A172 (cell line): ENCODE measurements around the gene XPNPEP2. TPM values are rescaled to one million over a fixed set of nuclear protein-coding genes. Genes with fewer than 3 reads are reported as not detected.
A peak's percentile ranks its signal among the peaks of the same experiment; 100 is the strongest.
"Not testable (repeated sequence)": the region's sequence is repeated elsewhere in the genome, so short reads cannot be mapped to it uniquely, and the experiment has no call there.

Experiments used
- DNase-seq: peaks from one replicate; pipeline ENCODE4 v3.0.0-alpha.2; 2015; ENCODE audit warnings: low spot score
- total RNA-seq: library from RNA; depleted of rRNA; stranded (reverse); fragments of >200 nt; shearing (Covaris generic); gene quantifications from 2 replicates; pipeline ENCODE4 v1.2.3, GENCODE V29; 2014

XPNPEP2 gene
- total RNA-seq, 1 experiment from 2014 or later = not detected

DNA sequence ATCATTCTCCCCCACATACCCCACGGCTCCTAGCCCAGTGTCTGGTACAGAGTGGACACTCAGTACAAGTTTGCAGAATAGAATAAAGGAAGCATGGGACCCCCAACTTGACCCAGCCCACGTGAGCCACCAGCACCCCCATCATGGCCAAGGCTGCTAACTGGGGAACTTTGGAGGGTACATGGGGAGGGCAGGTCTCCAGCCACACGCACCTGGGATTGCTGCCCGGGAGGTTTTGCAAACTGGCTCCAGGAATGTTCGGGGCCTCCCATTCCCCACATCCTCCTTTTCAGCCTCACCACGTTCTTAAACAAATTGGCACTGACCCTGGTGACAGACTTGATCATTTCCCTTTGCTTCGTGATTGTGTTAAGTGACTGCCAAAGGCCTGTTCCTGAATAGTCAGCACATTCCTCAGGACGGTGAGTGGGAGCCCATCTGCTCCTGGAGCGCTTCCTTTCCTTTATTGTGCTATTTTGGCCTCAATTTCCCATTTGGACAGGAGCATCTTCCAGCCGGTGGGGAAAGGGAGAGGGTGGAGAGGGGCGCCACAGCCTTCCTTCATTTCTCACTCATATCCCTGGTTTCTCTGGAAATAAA lies 18.7 kb upstream of the XPNPEP2 start:
- DNase-seq = no peak

DNA sequence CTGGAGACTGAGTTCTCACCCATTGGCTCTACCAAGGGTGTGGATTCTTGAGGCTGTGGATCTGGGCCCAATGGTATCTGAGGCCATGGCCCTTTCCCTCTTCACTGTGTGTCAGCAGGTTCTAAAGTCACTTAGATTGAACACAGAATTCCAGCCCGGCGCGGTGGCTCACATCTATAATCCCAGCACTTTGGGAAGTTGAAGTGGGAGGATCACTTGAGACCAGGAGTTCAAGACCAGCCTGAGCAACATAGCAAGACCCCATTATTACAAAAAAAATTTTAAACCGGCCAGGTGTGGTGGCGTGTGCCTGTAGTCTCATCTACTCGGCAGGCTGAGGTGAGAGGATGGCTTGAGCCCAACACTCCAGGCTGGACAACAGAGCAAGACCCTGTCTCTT lies 18.0 kb upstream of the XPNPEP2 start:
- DNase-seq = no peak

DNA sequence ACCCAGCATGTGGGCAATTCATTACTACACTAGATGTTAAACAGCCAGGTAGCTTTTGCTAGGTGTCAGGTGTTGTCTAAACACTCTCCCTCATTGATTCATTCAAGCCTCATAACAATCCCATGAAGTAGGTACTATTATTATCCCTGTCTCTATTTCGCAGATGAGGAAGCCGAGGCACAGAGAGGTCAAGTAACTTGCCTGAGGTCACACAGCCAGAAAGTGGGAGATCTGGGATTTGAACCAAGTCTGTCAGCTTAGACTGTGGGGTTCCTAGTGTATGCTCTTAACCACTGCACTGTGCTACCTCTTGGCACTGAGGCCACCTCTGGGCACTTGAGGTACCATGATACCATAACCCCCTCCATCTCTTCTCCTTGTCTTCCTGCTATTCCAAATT lies 17.4 kb upstream of the XPNPEP2 start:
- DNase-seq = no peak

DNA sequence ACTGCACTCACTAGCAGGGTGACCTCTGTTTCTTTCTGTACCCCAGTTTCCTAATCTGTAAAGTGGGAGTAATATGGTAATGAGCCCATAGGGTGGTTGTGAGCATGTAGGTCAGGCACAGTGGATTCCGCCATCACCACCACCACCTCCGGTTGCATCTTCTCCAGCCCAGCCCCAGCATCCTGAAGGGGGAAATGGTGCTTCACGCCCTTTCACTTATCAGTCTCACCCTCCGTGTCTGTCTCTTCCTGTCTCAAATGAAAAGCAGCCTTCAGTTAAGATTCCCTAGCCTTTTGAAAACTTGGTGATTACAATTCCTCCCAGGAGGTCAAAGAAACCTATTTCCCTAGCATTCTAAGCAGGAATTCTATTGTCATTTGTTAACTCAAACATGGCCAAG lies 16.9 kb upstream of the XPNPEP2 start:
- no peak for DNase-seq

DNA sequence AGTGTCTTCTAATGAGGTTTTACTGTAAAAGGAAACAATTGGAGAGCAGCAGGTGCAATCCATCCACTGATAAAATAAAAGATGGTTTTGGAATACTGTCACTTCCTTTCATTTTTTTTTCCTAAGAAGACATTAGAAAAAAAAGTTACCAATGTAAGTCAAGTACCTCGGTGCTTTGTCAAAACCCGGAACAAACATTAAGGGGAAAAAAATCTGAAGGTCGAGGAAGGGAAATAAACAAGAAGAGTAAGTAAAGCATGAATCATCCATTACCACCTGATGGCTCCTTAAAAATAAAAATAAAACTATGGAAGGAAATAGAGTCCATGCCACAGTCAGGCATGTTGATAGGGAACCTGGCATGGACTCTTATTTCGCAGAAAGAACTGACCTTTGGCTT lies 15.3 kb upstream of the XPNPEP2 start:
- no peak for DNase-seq

DNA sequence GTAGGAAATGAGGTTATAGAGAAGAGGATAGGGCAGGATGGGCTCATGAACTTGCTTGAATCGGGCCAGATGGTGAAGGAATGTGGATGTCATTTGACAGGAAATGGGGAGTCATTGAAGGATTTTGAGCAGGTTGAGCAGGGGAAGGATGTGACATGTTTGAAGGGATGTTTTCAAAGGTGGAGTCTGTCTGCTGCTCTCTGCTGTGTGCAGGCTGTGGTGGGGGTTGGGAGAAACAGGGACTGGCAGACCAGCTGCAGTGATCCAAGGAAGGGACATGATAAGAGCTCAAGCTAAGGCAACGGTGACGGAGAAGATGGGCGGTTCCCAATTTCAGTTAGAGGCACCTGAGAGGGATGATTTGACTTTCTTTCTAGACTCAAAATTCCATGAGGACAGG lies 14.0 kb upstream of the XPNPEP2 start:
- no peak for DNase-seq

DNA sequence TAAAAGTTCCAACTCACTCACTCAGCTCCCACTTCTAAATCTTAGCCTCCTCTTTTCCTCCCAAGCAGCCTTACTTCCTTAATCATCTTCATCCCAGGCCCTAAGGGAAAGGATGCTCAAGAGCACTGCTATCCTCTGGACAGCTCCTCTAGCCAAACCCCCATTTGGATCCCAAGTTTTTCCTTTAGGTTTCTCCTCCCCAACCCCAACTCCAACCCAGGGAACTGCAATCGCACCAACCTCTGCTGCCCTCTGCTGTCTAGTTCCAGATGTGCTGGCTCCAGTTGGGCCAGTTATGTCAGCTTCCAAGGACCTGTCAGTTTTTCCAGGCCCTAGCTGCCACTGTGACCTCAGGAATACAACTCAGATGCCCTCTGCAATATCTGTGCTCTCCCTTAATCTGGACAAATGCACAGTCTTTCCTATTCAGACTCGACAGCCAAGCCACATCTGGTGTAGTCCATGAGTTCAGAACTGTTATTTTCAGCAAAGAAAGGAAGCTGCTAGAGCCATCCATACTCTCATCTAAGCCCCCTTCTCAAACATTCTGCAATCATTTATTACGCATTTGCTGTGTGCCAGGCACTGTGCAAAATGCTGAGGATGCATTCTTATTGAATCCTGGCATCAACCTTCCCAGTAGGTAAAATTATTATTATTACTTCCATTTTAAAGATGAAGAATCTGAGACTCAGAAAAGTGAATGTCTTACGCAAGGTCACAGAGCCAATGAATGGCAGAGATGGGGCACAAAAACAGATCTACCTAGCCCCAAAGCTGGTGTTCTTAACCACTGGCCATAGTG lies 12.3 kb upstream of the XPNPEP2 start:
- peak; percentile 36 for DNase-seq

DNA sequence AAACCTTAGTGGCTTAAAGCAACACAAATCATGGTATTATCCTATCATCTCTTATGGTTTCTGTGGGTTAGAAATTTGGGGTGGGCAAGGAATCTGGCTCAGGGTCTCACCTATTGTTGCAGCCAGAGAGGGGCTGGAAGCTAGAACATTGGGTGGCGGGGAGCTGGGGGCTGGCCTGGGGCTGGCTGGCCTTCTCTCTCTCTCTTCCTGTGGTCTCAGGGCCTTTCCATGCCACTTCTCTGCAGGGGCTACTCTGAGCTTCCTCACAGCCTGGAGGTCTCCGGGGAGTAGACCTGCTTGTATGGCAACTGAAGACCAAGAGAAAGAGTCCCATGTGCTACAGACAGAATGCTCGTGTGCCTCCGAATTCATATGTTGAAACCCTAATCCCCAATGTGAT lies 10.7 kb upstream of the XPNPEP2 start:
- DNase-seq = no peak

DNA sequence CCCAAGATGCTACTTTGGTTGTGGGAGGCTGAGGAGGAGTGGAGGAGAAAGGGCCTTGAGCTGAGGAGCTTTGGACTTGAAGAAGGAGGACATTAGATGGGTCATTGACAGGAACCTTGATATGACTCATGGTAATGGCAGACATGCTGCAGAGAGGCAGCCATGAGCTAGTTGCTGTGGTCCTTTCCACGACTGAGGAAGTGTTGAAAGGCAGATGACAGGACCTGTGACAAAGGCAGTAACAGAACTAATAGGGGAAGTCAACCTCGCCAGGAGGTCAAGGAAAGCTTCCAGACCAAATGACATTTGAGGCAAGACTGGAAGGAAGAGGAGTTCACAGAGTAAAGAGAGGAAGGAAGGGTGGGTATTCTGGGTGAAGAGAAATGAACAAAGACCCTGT lies 7.6 kb upstream of the XPNPEP2 start:
- DNase-seq = no peak

DNA sequence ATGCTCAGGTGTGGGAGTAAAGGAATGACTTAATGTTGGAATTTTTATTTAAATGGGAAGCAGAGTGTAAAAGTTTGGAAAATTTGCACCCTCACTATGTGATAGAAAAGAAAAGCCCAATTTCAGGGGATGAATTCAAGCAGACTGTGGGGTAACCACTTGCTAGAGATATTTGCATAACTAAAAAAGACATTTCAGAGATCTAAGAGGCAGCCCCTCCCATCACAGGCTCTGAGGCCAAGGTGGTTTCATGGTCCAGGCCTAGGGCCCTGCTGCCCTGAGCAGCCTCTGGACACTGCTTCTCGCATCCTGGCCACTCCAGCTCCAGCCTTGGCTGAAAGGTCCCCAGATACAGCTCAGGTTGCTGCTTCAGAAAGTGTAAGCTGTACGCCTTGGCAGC lies 5.9 kb upstream of the XPNPEP2 start:
- no peak for DNase-seq

DNA sequence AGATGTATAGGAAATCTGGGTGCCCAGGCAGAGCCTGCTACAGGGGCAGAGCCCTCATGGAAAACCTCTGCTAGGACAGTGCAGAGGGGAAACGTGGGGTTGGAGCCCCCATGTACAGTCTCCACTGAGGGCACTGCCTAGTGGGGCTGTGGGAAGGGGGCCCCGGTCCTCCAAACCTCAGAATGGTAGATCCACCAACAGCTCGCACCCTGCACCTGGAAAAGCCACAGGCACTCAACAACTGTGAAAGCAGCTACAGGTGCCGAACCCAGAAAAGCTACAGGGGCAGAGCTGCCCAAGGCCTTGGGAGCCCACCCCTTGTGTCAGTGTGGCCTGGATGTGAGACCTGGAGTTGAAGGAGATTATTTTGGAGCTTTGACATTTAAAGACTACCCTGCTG lies 5.4 kb upstream of the XPNPEP2 start:
- no peak for DNase-seq

DNA sequence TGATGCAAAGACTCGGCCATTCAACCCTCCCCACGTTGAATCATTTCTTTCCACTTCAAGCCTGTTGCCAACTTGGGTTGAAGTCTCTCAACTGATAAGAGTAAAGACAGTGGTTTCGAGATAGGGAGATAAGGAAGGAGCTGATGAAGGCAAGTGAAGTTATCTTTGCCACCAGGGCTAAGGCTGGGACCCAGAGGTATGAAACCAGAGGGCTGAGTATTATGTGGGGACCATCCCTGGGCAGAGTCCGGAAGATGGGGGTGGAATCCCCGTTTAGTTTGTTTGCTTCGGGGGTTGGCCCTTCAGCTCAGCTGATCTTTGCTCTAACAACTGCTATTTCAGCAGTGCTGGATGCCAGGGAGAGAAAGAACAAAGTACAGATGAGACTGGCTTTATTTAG lies 2.3 kb upstream of the XPNPEP2 start:
- DNase-seq = no peak

DNA sequence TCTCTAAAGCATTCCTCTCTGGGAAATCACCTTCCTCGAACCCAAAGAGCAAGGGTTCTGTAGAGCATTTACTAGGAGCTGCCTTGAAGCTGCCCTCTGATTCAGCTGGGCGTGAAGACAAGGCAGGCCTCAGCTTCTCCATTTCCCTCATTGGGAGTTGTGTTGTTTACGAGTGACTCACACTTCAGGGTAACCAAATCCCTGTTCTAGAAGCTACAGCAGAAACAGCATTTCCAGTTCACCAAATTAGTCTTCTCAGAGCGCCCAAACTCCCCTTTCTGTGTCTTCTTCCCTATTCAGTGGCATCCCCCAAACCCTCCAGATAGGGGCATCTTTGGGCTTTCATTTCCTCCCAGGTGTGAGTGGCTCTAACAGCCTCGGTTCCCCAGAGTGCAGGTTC lies 863 bp upstream of the XPNPEP2 start:
- no peak for DNase-seq

DNA sequence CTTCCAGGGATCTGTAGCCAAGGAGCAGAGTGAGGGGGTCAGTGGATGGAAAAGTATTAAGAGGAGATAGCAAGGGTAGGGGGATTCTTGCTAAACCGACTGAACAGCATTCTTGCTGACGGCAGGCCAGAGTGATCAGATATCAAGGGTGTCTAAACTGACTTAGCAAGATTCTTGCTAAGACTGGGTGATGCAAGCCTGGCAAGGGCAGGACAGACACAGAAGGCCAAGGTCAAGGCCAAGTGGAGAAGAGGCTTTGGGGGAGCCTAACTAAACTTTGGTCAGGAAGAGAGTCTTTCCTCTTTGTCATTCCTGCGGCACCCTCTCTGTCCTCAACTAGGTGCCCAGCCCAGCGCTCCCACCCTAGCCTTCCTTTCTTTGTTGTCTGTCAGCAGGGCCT lies 799 bp downstream of the XPNPEP2 start:
- DNase-seq = no peak

DNA sequence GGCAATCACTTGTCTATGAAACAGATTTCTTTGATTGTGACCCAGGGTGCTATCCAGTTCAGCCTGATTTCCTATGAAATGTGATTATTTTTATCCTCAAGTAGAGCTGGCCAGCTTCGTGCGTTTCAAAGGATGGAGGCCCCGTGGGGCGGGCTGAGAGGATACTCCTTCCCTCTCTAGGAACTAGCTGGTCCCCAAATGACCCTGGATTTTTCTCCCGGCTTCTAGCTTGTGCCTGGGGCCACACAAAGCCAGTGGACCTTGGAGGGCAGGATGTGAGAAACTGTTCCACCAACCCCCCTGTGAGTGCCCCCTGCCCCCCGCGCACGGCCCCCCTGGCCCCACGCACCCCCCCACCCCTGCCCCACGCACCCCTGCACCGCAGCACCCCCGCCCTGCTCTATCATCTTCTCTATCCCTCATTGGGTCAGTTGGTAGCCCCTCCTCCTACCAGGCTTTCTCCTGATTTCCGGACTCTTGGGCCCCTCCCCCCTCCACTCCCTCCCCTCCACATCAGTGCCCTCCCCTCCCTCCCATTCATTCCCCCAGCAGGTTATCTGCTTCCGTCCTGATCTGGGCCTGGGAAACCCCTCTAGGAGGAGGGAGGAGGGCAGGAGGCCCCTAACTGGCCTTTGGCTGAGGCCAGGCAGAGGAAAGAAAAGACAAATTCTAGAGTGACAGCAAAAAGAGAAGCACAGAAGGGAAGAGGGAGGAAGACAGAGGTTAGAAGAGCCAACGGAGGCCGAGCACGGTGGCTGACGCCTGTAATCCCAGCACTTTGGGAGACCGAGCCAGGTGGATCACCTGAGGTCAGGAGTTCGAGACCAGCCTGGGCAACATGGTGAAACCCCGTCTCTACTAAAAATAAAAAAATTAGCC lies 3.3 kb downstream of the XPNPEP2 start:
- DNase-seq = no peak

DNA sequence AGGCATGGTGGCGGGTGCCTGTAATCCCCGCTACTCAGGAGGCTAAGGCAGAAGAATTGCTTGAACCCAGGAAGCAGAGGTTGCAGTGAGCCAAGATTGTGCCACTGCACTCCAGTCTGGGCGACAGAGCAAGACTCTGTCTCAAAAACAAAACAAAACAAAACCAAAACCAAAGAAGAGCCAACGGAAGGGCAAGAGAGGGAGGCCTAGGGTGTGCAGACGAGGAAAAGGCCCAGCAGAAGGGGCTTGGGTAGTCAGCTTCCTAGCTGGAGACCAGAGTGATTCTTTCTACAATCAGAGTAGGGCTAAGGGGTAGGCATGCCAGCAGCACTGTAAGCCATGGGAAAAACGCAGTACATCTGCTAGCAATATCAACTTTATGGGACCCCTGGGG lies 4.0 kb downstream of the XPNPEP2 start:
- DNase-seq = not testable (repeated sequence)

DNA sequence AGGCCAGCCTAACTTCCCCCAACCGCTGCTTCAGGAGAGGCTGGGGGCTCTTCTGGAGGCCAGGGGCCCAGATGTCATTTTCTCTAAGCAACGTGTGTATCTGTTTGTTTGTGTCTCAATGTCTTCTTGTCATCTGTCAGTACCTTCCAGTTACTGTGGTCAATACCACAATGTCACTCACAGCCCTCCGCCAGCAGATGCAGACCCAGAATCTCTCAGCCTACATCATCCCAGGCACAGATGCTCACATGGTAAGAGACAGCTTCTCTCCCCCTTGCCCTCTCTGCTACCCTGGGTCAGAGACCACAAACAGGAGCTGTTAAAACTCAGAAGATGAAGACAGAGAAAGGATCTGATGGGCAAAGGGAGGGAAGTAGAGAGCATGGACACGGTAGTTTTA lies 5.0 kb downstream of the XPNPEP2 start:
- no peak for DNase-seq

DNA sequence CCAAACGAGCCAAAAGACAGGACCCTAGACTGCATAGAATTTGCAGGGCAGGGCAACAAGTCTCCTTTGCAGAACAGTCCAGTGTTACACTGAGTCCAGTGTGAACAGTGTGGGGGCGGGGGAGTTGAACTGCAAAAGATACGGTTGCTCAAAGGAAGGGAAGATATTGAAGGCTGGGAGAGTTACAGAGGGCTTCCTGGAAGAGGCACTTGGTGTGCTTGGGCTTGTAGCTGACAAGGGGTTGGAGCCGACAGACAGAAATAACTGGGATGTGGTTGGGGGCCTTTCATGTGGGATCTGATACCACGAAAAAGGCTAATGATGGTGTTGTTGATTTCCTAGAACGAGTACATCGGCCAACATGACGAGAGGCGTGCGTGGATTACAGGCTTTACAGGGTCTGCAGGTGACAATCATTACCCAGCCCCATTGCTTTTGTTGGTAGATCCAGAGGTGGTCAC lies 6.1 kb downstream of the XPNPEP2 start:
- no peak for DNase-seq

DNA sequence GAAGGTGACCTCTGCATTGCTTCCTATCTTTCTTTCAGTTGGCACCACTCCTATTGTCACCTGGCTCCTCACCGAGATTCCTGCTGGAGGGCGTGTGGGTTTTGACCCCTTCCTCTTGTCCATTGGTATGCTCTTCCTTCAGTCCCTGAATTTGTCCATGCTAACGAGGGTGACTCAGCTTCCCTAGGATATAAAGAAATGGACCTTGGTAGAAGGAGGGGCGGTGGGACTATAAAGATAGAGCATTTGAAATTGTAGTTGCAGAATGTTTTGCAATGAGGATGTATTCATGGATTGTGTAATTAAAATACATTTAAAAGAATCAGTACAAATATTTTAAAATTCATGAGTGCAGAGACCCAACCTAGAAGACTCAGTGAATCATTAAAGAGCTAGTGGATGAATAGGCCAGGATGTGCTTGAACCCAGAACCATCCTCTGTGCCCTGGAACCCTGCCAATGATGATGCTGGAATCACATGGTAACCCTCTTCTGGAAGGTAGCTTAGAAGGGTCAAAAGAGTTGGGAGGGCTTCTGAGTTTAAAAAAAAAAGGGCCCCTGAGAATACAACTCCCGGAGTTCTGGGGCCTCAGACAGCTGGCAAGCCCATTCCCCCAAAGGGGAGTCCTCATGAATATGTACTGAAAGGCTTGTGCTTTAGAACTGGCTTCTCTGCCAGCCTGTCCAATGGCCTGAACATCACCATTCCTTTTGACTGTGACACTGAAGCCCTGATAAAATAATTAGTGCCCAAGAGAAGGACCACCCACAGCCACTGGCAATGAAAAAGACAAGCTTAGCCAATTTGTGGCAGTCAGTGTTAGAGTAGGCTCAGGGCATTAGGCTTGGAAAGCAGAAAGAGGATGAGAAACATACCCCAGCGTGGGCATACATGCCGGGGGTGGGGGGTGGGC lies 8.0 kb downstream of the XPNPEP2 start:
- DNase-seq = no peak

DNA sequence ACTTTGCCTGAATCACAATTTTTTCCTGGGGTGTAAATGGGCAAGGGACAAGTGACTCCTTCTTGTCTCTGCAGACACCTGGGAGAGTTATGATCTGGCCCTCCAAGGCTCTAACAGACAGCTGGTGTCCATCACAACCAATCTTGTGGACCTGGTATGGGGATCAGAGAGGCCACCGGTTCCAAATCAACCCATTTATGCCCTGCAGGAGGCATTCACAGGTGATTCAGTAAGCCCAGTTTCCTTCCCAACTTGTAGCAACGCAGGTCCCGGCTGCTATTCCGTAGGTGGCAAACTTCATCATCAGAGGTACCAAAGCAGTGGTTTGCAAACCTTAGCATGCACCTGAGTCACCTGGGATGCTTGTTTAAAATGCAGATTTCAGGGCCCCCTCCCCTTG lies 8.8 kb downstream of the XPNPEP2 start:
- no peak for DNase-seq

DNA sequence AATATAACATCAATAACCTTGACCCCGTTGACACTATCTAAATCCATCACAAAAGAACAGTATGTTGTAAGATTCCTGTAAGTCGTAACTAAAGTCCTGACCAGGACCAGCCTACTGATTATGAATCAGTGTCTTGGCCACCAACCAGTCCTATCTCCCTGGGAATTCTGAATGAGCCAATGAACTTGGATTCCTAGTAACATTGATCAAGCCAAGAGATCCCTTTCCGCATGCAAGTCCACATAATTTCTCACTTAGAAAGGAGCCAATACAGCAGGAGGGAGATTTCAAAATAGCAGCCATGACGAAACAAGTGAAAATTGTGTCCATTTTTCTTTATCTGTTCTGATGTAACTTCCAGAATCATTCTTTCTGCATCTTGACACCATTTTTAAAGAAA lies 9.5 kb downstream of the XPNPEP2 start:
- no peak for DNase-seq

DNA sequence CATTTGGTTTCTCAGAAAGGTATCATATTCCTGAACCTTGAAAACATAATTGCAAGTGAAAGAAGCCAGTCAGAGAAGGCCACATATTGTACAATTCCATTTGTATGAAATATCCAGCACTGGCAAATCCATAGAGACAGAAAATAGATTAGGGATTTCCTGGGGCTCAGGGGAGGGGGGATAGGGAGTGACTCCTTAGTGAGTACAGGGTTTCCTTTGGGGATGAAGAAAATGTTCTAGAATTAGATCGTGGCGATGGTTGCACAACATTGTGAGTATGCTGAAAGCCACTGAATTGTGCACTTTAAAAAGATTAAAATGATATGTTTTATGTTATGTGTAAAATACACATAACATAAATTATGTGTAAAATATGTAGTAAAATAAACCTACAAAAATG lies 10.3 kb downstream of the XPNPEP2 start:
- no peak for DNase-seq
